AG10803 (cell line): ENCODE results near the gene IGF2.

Source experiments
- DNase-seq: peaks from one replicate; pipeline ENCODE4 v3.0.0; 2010; ENCODE audit warnings: low read depth
- H3K4me3 ChIP-seq: 2 replicates; pipeline ENCODE4 v1.5.1; 2011; ENCODE audit warnings: mild to moderate bottlenecking, low read length, control low read depth
- TF ChIP-seq, protein P1 (sequence below): conservative IDR thresholded peaks from 2 replicates; pipeline ENCODE4 v1.5.1; 2011; ENCODE audit warnings: mild to moderate bottlenecking, low read length, control low read depth, inconsistent platforms

Gene IGF2

DNA sequence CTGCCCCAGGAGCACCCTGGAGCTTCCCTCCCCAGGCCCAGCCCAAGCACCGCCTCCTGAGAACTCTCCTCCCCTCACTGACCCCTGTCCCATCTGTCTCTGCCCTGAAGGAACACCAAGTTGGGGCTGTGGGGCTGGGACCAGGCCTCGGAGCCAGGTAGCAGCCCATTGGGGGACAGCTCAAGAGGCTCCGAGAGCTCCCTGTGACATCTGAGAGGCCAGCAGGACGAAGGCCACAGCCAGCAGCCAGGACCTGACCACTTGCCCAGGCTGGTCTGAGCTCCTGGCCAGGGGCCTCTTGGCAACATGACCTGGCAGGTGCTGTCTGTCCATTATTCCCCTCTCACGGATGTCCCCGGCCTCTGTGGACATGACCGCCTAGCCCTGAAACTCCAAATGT lies 33.7 kb downstream of the IGF2 start:
- no peak overlapping the region for H3K4me3 ChIP-seq
- DNase-seq, result no peak
- TF ChIP-seq, protein P1, sequence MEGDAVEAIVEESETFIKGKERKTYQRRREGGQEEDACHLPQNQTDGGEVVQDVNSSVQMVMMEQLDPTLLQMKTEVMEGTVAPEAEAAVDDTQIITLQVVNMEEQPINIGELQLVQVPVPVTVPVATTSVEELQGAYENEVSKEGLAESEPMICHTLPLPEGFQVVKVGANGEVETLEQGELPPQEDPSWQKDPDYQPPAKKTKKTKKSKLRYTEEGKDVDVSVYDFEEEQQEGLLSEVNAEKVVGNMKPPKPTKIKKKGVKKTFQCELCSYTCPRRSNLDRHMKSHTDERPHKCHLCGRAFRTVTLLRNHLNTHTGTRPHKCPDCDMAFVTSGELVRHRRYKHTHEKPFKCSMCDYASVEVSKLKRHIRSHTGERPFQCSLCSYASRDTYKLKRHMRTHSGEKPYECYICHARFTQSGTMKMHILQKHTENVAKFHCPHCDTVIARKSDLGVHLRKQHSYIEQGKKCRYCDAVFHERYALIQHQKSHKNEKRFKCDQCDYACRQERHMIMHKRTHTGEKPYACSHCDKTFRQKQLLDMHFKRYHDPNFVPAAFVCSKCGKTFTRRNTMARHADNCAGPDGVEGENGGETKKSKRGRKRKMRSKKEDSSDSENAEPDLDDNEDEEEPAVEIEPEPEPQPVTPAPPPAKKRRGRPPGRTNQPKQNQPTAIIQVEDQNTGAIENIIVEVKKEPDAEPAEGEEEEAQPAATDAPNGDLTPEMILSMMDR, result no peak

DNA sequence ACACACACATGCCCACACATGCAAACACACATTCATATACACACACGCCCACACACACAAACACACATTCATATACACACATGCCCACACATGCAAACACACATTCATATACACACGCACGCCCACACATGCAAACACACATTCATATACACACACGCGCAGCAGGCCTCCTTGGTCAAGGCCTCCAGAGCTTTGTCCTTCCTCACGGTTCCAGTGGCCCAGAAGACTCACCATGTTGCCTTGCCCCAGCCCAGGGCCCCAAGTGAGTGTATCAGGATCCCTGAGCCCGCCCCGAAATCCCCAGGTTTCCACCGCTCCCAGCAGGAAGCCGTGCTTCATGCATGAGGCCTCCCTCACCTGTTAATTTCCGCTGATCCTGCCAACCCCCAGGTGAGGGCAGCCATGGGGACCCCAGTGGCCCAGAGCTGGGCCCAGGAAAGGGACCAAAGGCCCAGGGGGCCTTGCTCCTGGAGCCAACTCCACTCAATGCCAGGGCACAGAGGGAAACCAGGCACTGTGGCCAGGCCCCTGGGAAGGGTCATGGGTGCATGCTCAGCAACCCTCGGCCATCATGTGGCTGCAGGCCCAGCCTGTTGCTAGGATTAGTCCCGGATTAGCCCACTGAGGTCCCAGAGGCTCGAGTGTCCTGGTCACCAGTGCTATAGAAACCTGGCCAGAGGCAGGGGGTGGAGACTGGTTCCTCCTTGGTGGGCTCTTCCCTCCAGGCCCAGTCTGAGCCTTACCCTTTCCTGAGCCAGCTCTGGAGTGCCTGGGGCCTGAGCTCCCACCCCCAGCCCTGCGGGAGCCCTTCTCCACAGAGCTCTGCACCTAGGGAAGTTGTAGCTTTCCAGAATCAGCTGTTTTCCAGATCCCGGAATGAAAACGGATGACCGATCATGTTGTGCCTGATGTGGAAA lies 34.4 kb downstream of the IGF2 start:
- TF ChIP-seq, protein P1, result no peak
- DNase-seq, result no peak
- no peak overlapping the region for H3K4me3 ChIP-seq

DNA sequence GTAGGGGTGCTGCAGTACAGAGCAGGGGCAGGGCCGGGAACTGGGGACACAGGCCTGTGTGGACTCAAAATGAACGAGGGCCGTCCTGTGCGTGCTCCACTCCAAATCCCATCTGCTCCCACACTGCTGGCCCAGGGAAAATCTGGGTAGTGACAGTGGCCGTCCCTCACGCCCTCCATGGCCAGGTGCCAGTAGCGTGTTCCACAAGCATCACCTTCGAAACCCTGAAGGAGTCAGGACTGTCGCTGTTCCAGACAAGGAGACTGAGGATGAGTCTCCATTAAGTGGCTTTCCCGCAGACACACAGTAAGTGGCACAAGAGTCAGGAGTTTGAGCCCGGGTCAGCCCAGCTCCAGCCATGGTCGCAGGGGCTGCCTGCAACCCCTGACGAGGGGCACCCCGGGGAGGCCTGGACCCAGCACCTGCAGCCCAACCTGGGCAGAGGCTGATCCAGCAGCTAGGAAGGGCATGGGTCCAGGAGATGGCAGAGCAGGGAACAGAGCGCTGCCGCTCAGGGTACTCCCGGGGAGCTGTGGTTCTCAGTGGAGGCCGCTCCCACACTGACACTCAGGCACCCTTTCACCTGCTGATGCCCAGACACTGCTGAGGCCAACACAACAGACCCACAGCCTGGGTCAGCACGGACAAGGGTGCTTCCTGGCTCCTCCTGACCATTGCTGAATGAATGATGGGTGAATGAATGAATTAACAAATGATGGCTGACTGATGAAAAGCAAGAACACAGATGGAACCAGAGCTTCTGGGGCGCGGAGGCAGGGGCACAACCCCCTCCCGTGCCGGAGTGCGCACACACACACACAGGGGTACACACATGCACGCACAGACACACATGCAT lies 35.3 kb downstream of the IGF2 start:
- TF ChIP-seq, protein P1, result no peak
- no peak overlapping the region for H3K4me3 ChIP-seq
- DNase-seq, result no peak

DNA sequence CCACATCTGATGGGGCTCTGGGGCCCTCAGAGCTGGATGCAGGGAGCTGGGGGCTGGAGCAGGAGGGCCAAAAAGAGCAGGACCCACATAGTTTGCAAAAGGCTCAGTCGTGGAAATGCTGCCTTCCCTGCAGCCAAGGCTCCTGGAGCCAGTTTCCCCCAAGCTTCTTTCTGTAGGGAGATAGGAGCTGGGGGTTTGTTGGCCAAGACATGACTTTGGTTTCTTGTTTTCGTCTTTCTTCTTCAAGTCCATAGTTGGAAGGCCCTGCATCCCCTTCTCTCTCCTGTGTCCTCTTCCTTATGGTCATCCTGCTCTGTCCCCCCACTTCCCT lies 36.3 kb downstream of the IGF2 start:
- DNase-seq, result no peak
- TF ChIP-seq, protein P1, result no peak
- no peak overlapping the region for H3K4me3 ChIP-seq

DNA sequence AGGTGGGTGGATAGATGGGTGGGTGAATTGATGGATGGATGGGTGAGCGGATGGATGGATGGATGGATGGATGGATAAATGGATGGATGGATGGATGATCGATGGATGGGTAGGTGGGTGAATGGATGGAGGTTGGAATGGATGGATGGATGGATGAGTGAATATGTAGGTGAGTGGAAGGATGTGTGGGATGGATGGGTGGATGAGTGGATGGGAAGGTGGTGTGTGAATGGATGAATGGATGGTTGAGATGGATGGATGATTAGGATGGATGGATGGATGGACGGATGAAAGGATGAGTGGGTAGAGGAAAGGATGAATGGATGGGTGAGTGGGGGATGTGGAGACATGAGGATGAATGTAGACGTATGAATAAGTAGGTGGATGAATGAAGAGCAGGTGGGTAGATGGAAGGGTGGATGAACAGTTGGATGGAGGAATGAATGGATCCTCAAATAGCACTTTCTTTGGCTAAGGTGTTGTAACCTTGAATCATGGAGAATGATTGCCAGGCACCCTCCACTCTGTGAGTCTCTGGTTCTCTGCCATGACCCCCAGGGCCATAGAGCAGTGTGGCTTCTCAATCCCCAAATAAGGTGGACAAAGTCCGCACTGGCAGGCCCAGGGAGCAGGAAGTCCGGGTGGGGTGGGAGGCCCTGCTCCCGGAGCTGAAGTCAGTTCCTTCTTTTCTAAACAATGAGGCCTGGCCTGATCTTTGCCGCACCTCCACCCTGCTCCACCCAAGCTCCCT lies 36.9 kb downstream of the IGF2 start:
- H3K4me3 ChIP-seq, result no peak overlapping the region
- DNase-seq, result no peak
- TF ChIP-seq, protein P1, result no peak

DNA sequence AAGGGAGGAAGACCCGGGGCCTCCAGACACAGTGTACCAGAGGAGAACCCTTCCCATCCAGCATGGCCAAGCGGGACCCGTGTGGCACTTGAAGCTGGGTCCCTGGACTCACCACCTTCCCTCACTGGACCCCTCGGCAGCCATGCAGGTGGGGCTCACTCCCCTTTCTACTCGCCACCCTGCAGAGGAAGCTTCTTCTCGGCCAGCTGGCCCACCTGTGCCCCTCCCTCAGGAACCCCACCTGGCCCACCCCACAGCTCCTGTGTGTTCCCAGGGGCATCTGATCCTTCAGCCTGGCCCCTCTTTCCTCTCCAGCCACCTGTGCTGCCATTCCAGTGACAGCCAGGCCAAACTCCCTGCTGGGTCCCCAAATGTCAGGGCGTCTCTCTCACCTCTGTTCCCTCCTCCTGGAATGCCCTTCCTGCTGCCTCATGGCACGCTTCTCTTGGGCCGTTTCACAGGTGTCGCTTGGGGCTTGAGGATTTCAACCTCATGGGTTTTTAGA lies 38.0 kb downstream of the IGF2 start:
- no peak overlapping the region for H3K4me3 ChIP-seq
- no peak for DNase-seq
- TF ChIP-seq, protein P1, result no peak
